Fibroblast of skin of right biceps (primary cell): Measurements from ENCODE around the gene LAMTOR5.
"Not testable (repeated sequence)": the region's sequence is repeated elsewhere in the genome, so short reads cannot be mapped to it uniquely, and the experiment has no call there.

ENCODE experiments used
- DNase-seq: peaks from one replicate; pipeline ENCODE4 v3.0.0-alpha.2; 2013

The LAMTOR5 gene

DNA sequence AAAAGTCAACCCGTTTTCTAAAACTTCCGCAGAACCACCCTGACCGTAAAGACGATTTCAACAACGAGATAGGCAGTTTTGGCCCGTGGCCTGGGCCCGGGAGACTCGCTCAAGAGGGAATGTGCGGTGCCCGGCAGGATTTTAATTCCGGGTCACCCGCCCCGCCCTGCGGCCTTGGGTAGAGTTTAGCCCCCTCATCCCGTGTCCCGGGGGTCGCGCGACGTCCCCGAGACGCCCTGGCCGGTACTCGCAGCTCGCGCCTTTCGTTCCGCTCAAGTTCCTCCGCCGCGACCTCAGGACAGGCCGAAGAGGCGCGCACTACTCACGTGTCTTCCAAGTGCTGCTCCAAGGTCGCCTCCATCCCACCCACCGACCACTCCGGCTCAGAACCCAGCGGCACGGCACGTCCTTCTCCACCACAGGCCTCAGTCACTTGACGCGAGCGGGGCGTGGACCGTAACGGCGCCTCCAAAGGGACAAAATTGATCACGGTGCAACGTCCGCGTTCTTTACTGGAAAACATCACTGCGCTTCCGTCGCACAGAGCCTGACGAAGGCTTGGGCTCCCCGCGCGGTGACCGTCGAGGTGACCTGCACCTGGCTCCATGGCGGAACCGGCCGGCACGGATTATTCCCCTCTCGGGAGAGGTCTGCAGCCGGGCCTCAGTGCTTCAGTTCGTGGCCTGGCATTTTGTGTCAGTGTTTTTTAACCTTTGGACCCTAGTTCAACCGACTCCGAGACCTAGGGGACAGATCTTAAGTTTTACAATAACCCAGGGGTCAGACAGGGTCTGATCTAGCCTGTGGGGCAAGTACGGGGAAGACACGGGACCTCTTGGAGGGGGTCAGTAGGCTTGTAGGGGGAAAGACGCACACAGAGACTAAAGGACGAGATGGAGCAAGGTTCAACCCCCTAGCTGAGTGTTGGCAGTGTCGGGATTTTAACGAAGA is at the start of gene LAMTOR5:
TSS of gene LAMTOR5 (minus strand) at position 435 of the 951 bp plus-strand sequence. CDS start at position 361, 74 bp downstream.
- peak; percentile 94 for DNase-seq

DNA sequence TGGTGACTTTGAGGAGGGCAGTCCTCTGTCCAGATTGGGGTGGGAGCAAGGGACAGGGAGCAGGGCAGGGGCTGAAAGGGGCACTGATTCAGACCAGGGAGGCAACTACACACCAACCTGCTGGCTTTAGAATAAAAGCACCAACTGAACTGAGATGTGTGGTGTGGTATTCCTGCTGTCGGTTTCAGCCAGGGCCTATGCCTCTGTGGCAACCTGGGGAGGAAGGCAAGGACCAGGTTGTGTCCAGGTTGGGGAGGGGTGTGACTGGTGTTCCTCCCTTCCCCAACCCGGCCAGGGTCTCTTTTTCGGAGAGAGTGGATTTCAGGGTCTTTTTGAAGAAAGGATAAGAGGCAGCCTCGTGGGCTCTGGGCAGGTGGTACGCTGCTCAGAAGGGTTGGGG is 49.7 kb upstream of the LAMTOR5 start:
- DNase-seq: no peak

DNA sequence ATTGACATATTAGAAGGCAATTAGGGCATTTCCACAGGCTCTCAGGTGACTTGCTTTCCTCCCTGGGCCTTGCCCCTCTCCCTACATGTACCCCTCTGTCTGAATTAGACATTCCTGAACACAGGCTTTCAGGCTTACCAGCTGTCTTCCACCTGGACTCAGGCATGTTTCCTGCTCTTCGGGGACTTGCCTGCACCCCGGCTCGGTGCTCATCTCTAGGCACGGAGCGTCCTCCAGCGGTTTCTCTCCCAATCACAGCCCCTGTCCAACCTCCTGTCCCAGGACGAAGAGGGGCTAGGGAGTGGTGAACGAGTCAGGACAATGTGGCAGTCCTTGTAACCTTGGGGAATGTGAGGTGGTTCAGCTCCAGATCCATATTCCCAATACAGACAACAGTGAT is 47.7 kb upstream of the LAMTOR5 start:
- no peak for DNase-seq

DNA sequence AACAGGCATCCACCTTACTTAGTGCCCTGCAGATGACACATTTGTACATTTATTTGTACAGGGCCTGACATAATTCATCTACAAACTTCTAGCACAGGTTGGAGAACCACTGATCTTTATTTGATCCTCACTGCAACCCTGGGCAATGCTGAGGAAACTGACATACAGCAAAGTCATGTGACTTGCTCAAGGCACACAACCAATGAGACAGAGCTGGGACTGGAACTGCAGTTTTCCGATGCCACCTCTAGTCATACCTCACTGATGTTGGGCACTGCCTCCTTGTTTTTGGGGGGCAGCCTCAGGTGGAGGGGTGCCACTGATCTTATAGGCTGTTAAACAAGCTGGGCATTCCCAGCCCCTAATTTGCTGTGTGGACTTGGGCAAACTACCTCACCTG is 46.8 kb upstream of the LAMTOR5 start:
- no peak for DNase-seq

DNA sequence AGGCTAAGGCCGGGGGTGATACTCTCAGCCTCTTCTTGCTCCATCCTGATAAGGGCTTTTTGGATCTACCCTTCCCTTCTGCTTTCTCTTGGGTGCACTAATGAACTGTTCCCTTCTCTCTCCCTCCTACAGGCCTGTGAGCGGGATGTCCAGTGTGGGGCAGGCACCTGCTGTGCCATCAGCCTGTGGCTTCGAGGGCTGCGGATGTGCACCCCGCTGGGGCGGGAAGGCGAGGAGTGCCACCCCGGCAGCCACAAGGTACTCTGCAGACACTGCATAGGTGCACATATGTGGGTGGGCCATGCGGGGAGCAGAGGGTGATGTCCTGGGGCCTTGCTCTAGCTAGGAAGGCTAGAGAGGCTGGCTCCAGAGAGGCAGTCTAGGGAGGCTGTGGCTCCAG is 46.3 kb upstream of the LAMTOR5 start:
- no peak for DNase-seq

DNA sequence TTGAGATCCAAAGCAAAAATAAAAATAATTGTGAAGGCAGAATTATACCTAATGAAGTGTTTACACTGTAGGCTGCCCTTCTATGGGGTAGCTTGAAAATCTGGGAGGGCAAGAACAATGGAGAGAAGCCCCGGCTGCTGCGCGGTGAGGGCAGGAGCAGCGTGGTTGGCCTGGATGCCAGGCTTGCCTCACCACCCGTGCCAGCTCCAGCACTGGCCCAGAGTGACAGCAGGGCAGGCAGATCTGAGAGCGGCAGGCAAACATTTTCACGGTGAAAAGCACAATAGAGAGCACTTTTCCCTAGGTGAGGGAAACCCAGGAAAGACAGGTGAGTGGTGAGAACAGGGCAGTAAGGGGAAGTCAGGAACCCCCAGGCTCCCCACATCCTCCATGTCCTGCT is 44.8 kb upstream of the LAMTOR5 start:
- DNase-seq: no peak

DNA sequence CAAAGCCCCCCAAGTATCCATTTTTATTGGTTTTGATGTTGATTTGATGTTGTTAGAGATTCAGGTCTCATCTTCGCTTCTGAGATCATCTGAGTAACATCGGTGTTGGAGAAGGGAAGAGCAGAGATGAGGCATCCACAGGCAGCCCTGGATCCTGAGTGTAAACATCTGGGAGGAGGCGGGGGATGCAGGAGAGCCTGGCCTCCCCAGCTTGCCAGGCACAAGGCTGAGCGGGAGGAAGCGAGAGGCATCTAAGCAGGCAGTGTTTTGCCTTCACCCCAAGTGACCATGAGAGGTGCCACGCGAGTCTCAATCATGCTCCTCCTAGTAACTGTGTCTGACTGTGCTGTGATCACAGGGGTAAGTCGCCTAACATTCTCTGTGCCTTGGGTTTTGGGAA is 43.4 kb upstream of the LAMTOR5 start, which contains the start of gene PROK1:
TSS of gene PROK1 (plus strand) at position 221 of the 400 bp plus-strand sequence. CDS start at position 289, 68 bp downstream.
- no peak for DNase-seq

DNA sequence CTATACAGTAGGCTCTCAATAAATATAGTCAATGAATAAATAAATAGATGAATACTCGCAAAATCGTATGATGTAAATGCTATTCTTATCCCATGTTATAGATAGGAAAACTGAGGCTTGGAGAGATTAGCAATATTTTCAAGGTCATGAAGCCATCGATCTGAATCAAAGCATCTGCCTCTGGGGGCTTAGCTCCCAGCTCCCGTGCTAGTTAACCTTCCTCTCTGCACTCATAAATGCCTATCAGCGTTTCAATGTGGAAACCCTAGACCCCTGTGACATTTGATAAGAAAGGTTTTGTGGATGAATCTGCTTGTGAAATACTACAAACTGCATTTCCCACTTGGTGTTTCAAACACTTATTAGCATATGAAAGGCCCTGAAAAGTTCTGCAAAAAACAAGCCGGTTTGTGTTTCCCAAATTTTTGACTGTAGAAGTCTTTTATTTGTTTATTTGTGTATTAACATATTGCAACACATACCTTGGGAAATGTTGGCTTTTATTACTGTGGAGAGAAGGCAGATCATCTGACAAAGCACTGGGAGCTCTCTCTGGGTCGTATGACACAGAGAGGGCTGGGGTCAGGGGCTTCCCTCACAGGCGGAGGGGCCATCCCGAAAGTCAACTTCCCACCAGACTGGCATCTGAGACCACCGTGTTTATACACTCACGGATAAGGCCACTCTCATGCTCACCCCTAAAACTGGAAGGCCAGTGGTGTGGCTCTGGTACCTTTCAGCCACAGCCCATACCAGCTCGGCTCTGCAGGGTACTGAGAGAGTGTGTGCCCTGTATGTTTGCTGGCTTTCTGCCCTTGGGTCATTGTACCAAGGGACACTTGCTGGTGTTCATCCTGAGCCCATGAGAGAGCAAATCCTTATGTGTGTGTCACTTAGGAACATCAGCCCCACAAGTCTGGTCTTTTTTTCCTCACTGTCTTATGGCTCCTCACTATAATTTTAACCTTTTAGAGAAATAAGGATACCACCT is 42.5 kb upstream of the LAMTOR5 start:
- no peak for DNase-seq

DNA sequence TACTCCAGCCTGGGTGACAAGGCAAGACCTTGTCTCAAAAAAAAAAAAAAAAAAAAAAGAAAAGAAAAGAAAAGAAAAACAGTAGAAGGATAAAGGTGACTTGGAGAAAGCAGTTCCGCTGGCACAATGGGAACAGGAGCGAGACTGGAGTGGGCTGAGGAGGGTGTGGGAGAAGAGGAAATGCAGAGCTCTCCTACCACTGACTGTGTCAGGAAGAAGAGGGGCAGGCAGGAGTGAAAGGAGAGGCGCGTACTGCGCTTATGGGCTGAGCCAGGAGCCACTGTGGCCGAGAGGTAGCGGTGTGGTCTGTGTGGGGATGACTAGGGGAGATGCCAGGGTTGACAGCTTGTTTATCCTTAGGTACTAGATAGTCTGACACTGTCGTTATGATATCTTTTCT is 37.1 kb upstream of the LAMTOR5 start:
- no peak for DNase-seq

DNA sequence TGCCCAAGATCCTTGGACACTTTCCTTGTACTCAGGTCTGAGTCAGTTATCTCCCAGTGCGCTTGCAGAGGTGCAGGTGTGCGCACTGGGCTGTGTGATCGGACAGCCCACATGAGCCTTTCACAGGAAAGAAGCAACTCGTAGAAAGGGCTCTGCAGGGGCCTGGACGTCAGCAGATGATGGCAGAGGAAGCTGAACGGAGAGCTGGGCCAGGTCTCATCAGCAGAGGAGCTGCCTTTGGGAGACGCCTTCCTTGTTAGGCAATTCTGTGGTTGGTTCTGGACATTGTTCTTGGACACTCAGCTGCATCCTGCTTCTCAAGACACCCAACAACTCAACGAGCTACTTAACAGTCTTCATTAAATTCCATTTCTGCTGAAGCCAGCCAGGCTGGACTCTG is 36.0 kb upstream of the LAMTOR5 start:
- no peak for DNase-seq

DNA sequence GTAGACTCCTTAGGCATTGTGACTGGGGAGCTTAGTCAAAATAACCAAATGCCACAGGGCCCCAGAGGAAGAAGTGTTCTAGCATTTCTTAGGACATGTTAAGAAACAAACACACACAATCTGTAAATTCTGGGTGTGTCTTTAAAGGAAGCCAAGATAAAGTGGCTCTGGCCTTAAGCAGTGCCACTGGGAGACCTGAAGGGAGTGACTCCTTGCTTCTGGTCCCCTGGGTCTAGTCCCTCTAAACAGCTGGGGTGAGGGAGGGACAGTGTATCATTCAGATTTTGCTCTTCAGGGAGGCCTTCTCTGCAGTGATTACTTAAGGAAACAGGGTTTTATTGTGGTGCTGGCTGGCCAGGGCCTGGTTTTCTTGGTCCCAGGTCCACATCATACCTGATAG is 34.4 kb upstream of the LAMTOR5 start:
- no peak for DNase-seq

DNA sequence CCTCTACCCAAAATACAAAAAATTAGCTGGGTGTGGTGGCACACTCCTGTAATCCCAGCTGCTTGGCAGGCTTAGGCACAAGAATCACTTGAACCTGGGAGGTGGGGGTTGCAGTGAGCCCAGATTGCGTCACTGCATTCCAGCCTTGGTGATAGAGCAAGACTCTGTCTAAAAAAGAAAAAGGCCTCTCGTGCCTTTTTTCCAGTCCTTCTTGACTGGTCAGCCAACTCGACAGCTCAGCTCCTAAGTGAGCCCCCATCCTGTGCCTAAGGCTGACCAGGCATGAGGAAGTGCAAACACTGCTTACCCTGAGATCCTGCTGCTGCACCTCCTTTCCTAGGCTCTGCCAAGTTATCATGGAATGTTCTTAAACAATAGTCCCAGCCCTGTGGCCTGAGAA is 33.4 kb upstream of the LAMTOR5 start:
- DNase-seq: peak; percentile 38

DNA sequence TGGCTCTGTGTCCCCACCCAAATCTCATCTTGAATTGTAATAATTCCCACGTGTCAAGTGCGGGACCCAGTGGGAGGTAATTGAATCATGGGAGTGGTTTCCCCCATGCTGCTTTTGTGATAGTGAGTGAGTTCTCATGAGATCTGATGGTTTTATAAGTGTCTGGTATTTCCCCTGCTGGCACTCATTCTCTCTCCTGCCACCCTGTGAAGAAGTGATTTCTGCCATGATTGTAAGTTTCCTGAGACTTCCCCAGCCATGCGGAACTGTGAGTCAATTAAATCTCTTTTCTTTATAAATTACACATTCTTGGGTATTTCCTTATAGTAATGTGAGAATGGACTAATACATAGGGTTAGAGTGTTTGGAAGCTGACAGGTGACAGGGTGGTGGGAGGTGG is 32.4 kb upstream of the LAMTOR5 start:
- not testable (repeated sequence) for DNase-seq

DNA sequence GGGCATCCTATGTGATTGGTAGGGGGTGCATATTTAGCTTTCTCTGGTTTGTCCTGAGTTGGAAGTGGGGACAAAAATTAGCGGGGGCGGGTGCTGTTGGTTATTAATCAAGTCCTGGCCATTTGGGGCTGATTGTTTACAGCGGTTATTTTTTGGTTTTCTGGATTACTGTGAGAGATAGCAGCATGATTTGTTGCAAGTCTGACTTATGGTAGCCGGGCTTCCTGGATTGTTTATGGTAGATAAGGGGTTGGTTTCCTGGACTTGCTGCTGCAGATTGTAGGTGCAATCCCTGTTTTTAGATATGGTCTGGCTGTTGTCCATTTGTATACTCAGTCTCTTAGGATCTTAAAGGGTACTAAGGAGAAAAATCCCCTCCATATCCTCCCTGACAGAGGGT is 31.4 kb upstream of the LAMTOR5 start:
- DNase-seq: no peak

DNA sequence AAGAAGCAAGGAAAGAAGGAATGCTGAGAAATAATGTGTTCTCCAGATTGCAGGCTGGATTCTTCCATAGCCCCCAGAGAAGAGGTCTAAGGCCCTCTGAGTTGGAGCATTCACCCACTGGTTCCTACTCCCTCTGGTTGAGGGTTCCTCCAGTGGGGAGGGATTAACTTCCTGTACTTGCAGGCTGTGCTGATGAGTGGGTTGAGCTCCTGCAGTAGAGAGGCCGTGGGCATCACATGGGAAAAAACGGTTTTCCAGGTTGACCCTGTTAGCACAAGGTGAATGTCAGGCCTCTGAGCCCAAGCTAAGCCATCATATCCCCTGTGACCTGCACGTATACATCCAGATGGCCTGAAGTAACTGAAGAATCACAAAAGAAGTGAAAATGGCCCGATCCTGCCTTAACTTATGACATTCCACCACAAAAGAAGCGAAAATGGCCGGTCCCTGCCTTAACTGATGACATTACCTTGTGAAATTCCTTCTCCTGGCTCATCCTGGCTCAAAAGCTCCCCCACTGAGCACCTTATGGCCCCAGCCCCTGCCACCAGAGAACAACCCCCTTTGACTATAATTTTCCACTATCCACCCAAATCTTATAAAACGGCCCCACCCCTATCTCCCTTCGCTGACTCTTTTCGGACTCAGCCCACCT is 30.3 kb upstream of the LAMTOR5 start:
- not testable (repeated sequence) for DNase-seq

DNA sequence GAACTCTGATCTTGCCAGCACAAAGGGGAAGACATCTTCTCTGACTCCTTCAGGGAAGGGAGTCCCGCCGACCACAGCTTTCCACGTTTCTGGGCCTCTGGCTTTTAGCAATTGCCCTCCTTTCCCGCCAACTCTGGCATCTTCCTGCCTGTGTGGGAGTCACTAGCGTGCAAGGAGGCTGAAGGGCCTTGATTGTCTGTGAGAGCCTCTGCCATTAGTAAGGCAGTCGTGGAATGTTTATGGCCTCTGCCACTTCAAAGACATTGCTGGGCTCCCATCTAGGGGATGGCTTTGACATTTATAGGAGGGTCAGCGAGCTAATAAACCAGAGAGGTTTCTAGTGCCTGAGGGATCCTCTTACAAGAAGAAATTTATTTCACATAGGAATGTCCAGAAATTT is 29.1 kb upstream of the LAMTOR5 start:
- peak; percentile 17 for DNase-seq

DNA sequence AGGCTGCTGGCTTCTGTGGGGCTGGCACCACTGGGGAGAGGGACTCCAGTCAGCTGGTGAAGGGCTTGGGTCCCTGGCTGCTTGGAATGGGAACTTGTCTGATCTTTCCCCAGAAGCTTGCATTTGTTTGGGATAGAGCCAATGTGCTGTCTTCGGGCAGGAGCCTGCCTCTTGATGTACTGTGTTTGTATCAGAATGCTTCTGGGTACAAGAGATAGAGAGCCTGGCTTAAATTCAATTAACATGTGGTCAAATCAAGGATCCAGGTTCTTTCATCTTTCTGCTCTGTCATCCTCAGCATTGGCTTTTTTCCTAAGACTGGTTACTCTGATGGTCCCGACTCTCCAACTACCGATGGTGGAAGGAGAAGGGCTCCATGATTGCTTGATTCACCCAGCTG is 27.5 kb upstream of the LAMTOR5 start:
- no peak for DNase-seq

DNA sequence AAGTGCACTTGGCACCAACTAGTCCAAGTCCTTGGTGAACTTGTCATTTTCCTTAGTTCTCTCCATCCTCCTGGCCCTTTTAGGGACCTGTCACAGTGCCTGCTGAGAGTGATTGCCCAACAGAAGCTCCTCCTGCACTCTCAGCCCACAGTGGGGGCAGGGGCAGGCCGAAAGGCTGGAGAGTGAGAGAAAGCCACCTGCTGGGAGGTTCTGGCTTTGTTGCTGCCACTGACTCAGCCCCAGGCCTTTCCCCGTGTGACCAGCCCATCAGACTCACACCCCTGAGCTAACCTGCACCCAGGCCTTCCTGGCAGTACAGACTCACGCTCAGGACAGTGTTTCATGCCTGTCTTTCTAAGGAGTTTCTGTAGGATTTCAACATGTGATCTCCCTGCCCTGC is 26.3 kb upstream of the LAMTOR5 start:
- DNase-seq: peak; percentile 6

DNA sequence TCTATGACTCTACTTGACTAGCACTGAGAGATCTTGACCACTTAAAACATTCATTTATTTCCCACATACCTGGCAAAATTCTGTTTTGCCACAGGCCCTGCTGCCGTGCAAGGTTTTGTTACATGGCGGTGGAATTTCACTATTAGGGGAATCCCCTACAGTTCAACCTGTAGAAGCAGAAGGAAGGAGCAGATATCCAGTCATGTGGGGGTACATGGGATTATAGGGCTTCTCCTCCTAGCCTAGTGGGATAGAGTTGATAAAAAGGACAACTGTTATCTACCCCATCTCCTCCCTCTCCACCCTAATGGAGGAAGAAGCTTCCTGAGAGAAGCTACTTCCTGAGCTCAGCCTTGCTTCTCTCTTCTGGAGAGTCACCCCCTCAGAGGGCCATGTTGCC is 25.7 kb upstream of the LAMTOR5 start:
- DNase-seq: no peak

DNA sequence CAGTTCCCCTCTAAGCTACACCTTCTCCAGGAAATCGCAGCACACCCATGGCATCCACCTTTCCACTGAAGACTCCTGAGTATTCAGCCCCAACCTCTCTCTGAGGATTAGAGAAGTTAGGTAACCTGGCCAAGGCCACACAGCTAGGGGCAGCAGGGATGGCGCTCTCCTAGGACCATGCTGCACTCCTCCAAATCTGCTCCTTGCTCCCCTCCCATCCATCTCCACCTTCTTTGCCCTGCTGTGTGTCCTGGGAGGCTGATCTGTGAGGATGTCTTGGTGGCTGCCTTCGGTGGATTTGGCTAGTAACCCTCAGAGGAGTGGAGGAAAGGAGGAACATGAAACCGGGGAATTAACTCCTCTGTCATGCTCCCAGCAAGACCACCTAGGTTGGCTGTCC is 23.4 kb upstream of the LAMTOR5 start:
- no peak for DNase-seq

DNA sequence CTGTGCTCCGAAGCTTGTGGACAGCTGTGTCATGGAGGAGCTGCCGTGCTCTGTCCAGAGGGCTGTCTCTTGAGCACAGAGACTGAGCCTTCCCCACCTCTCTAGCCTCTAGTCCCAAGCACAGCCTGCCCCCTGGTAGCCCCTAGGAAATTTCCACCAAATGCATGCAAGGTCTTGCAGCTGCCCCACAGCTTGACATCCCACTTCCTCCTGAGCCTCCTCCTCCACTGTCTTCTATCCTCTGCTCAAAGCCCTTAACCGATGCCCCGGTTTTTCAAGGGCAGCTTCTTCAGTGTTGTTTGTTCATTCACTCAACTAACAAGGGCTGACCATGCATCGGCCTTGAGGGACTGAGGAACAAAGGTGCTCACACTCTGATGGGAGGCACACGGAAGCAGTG is 22.9 kb upstream of the LAMTOR5 start:
- no peak for DNase-seq

DNA sequence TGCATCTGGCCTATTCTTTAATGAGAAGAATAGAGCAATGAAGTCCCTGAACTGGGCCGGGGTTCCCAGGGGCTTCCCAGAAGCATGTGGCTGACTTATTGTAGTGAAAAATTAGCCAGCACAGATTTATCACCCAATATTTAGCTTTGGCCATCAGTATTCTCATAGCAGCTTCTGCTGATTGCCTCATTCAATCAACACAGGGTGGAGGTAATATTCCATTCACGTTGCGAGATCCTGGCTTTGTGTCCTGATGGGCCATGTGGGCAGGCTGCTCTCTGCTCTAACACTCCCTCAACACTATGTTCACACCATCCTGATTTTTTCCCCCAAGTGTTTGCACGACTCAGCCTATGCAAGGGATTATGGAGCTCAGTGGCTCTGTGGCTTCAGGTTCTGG is 21.5 kb upstream of the LAMTOR5 start:
- no peak for DNase-seq

DNA sequence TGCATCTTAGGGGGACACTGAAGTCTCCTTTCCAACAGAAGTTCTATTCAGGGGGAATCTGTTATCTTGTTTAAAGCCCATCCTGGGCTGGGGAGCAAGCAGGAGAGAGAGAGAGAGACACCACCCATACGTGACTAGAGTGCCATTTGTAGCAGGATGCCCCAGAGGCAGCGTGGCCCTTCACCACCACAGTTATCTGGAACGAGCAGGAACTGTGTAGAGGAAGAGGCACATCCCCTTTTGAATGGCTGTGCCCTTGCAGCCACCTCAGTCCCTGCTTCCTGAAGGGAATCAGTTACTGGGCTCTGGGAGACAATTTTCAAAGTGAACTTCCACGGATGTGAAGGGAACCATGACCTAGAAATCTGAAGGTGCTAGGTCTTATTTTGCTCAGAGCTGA is 19.4 kb upstream of the LAMTOR5 start:
- DNase-seq: no peak
